ENCODE measurements around the gene PKP2. TPM values are rescaled to one million over a fixed set of nuclear protein-coding genes. Genes with fewer than 3 reads are reported as not detected.

The PKP2 gene
- total and polyA plus RNA-seq, 4 donors: 8.6 to 35.7 (median 12.8) TPM

DNA sequence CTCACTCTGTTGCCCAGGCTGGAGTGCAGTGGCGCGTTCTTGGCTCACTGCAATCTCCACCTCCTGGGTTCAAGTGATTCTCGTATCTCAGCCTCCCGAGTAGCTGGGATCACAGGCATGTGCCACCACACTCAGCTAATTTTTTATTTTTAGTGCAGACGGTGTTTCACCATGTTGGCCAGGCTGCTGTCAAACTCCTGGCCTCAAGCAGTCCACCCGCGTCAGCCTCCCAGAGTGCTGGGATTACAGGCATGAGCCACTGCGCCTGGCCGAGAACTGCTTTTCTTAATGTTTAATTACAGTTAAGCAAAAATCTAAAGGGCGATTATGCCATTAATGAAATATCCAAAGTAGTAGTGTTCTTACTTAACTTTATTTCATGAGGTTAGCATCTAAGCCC, 154.4 kb downstream of the PKP2 start:
- H3K4me3 ChIP-seq (ENCODE audit: low read depth in 1 of 3, low read length in 3 of 3): no peak overlapping the region
- H3K36me3 ChIP-seq (ENCODE audit: control insufficient read depth in 4 of 4, insufficient read depth in 3 of 4, low read depth in 1 of 4, low read length in 3 of 4): peaks cover 9 to 53% (median 42%) of the 10 kb centered on the region in 4 donors
- no peak overlapping the region for H3K9ac ChIP-seq (ENCODE audit: low read depth in 1 of 2, low read length in 2 of 2)
- WGBS: 97% methylated on average over 10 of the region's 10 CpGs
- no peaks in the 10 kb centered on the region for H3K9me3 ChIP-seq (ENCODE audit: control insufficient read depth in 4 of 4, low read length in 3 of 4)
- no peak overlapping the region for H3K27ac ChIP-seq (ENCODE audit: low read depth in 1 of 2, low read length in 2 of 2)
- H3K27me3 ChIP-seq (ENCODE audit: control insufficient read depth in 4 of 4, insufficient read depth in 4 of 4, low read length in 3 of 4): no peaks in the 10 kb centered on the region
- H3K4me1 ChIP-seq (ENCODE audit: control insufficient read depth in 4 of 4, insufficient read depth in 4 of 4, low read length in 3 of 4): no peaks in the 10 kb centered on the region
- no peak for DNase-seq (ENCODE audit: low spot score)
- TF ChIP-seq, protein P1, sequence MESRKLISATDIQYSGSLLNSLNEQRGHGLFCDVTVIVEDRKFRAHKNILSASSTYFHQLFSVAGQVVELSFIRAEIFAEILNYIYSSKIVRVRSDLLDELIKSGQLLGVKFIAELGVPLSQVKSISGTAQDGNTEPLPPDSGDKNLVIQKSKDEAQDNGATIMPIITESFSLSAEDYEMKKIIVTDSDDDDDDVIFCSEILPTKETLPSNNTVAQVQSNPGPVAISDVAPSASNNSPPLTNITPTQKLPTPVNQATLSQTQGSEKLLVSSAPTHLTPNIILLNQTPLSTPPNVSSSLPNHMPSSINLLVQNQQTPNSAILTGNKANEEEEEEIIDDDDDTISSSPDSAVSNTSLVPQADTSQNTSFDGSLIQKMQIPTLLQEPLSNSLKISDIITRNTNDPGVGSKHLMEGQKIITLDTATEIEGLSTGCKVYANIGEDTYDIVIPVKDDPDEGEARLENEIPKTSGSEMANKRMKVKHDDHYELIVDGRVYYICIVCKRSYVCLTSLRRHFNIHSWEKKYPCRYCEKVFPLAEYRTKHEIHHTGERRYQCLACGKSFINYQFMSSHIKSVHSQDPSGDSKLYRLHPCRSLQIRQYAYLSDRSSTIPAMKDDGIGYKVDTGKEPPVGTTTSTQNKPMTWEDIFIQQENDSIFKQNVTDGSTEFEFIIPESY (IDR thresholded peaks at IDR 0.05): no peak
- TF ChIP-seq, protein P2, sequence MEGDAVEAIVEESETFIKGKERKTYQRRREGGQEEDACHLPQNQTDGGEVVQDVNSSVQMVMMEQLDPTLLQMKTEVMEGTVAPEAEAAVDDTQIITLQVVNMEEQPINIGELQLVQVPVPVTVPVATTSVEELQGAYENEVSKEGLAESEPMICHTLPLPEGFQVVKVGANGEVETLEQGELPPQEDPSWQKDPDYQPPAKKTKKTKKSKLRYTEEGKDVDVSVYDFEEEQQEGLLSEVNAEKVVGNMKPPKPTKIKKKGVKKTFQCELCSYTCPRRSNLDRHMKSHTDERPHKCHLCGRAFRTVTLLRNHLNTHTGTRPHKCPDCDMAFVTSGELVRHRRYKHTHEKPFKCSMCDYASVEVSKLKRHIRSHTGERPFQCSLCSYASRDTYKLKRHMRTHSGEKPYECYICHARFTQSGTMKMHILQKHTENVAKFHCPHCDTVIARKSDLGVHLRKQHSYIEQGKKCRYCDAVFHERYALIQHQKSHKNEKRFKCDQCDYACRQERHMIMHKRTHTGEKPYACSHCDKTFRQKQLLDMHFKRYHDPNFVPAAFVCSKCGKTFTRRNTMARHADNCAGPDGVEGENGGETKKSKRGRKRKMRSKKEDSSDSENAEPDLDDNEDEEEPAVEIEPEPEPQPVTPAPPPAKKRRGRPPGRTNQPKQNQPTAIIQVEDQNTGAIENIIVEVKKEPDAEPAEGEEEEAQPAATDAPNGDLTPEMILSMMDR (IDR thresholded peaks at IDR 0.05; ENCODE audit: low read depth, low read length, missing input control): no peak
- TF ChIP-seq, protein P3, sequence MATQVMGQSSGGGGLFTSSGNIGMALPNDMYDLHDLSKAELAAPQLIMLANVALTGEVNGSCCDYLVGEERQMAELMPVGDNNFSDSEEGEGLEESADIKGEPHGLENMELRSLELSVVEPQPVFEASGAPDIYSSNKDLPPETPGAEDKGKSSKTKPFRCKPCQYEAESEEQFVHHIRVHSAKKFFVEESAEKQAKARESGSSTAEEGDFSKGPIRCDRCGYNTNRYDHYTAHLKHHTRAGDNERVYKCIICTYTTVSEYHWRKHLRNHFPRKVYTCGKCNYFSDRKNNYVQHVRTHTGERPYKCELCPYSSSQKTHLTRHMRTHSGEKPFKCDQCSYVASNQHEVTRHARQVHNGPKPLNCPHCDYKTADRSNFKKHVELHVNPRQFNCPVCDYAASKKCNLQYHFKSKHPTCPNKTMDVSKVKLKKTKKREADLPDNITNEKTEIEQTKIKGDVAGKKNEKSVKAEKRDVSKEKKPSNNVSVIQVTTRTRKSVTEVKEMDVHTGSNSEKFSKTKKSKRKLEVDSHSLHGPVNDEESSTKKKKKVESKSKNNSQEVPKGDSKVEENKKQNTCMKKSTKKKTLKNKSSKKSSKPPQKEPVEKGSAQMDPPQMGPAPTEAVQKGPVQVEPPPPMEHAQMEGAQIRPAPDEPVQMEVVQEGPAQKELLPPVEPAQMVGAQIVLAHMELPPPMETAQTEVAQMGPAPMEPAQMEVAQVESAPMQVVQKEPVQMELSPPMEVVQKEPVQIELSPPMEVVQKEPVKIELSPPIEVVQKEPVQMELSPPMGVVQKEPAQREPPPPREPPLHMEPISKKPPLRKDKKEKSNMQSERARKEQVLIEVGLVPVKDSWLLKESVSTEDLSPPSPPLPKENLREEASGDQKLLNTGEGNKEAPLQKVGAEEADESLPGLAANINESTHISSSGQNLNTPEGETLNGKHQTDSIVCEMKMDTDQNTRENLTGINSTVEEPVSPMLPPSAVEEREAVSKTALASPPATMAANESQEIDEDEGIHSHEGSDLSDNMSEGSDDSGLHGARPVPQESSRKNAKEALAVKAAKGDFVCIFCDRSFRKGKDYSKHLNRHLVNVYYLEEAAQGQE (IDR thresholded peaks at IDR 0.05): no peak

Other genes starting within 250 kb of the PKP2 start
- 10 to 100 TPM; 21.6 to 33.9 TPM for gene DNM1L, start 217.5 kb downstream of the PKP2 start, total RNA-seq
- 10 to 100 TPM in 1 of 2 donors, 1 to 10 TPM in 1; 9.5 to 12.6 TPM for gene DNM1L, start 217.5 kb downstream of the PKP2 start, polyA plus RNA-seq
- gene YARS2, start 140.9 kb downstream of the PKP2 start, total RNA-seq: 10 to 100 TPM; 11.4 to 16.4 TPM
- gene YARS2, start 140.9 kb downstream of the PKP2 start, polyA plus RNA-seq: 1 to 10 TPM; 7.4 to 9.5 TPM

Measured in liver (tissue), 9 donors.